ENCODE measurements around the gene CHD8.
A peak's percentile ranks its signal among the peaks of the same experiment; 100 is the strongest.
"Not testable (repeated sequence)": the region's sequence is repeated elsewhere in the genome, so short reads cannot be mapped to it uniquely, and the experiment has no call there.

CHD8 gene

GRCh38 chr14:21431126-21431525, 24.8 kb downstream of the CHD8 start:
- no peak for DNase-seq

GRCh38 chr14:21428930-21429329, 27.0 kb downstream of the CHD8 start:
- peak; percentile 80 for DNase-seq

- no peak for DNase-seq
Observed at GRCh38 chr14:21426692-21427091, 29.2 kb downstream of the CHD8 start.

- no peak for DNase-seq
Observed at GRCh38 chr14:21419528-21419927, 36.4 kb downstream of the CHD8 start.

GRCh38 chr14:21415329-21415728, 40.6 kb downstream of the CHD8 start:
- no peak for DNase-seq

- no peak for DNase-seq
Observed at GRCh38 chr14:21414137-21414631, 41.7 kb downstream of the CHD8 start.

GRCh38 chr14:21408147-21408546, 47.8 kb downstream of the CHD8 start:
- no peak for DNase-seq

- DNase-seq, result no peak
Observed at GRCh38 chr14:21406213-21406612, 49.7 kb downstream of the CHD8 start.

GRCh38 chr14:21405097-21405496, 50.8 kb downstream of the CHD8 start:
- DNase-seq, result no peak

- DNase-seq, result no peak
Observed at GRCh38 chr14:21399311-21399870, 56.5 kb downstream of the CHD8 start.

GRCh38 chr14:21398901-21399300, 57.0 kb downstream of the CHD8 start:
- no peak for DNase-seq

- no peak for DNase-seq
Observed at GRCh38 chr14:21395450-21395849, 60.5 kb downstream of the CHD8 start.

- no peak for DNase-seq
Observed at GRCh38 chr14:21385188-21385904, 70.6 kb downstream of the CHD8 start.

- peak; percentile 49 for DNase-seq
Observed at GRCh38 chr14:21384494-21384851, 71.5 kb downstream of the CHD8 start.

- peak; percentile 98 for DNase-seq
Observed at GRCh38 chr14:21383848-21384493, 72.0 kb downstream of the CHD8 start, which contains the start of gene SUPT16H. TSS of gene SUPT16H (minus strand) at chr14:21384019. CDS start at chr14:21383927, 92 bp downstream.

GRCh38 chr14:21382886-21383847, 72.8 kb downstream of the CHD8 start:
- DNase-seq, result peak; percentile 74

- no peak for DNase-seq
Observed at GRCh38 chr14:21382095-21382494, 73.8 kb downstream of the CHD8 start.

GRCh38 chr14:21379338-21379737, 76.6 kb downstream of the CHD8 start:
- DNase-seq, result no peak

GRCh38 chr14:21373980-21374379, 81.9 kb downstream of the CHD8 start:
- DNase-seq, result no peak

- not testable (repeated sequence) for DNase-seq
Observed at GRCh38 chr14:21372814-21373213, 83.1 kb downstream of the CHD8 start.

GRCh38 chr14:21369949-21370679, 85.8 kb downstream of the CHD8 start:
- no peak for DNase-seq

- no peak for DNase-seq
Observed at GRCh38 chr14:21367582-21368144, 88.3 kb downstream of the CHD8 start.

All from NCI-H1092 treated with DMSO at 0.1 percent for 48 hours (cell line).